ENCODE data around the gene LARGE2. TPM values are rescaled to one million over a fixed set of nuclear protein-coding genes. Genes with fewer than 3 reads are reported as not detected.
A peak's percentile ranks its signal among the peaks of the same experiment; 100 is the strongest.

Gene LARGE2
- total and polyA plus RNA-seq, 4 donors, result 2.4 to 18.4 (median 14.5) TPM

DNA sequence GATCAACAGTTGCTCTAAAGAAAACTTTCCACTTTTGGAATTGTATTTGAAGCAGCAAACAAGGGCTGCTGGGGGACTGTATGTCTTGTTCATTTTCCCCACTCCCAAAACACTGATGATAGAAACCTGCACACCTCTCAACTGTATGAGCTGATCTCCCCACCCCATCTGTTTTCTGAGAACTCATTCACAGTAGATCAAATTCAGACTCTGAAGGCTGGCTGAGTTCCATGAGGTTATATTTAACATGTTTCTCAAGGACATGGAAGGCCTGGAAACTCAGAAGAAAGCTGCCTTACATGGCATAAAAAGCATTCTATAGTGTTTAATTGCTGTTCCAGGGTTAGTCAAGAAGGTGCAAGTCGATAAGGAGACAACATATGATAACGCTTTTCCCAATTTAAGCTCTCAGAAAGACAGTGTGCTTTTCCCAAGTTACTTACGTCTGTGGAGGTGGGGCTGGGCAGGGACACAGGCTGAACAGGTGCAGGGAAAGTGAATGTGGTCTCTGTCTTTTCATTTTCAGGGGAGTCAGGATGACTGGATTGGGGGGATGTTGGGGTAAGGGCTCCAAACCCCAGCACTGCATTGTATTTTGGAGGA, 23.0 kb downstream of the LARGE2 start:
- H3K4me1 ChIP-seq (ENCODE audit: control insufficient read depth in 5 of 5, insufficient read depth in 5 of 5, low read length in 5 of 5), result peaks cover 0 to 8% (median 0%) of the 10 kb centered on the region in 5 donors
- ATAC-seq (ENCODE audit: insufficient read depth, low FRiP score) (no peak), DNase-seq (peak in 1 of 3 donors; percentile 30)
- H3K4me3 ChIP-seq, result no peak overlapping the region
- no peak overlapping the region for H3K27ac ChIP-seq (ENCODE audit: low read depth in 1 of 2, low read length in 1 of 2)
- H3K9me3 ChIP-seq (ENCODE audit: control insufficient read depth in 4 of 4, insufficient read depth in 3 of 4, low read length in 3 of 4), result no peaks in the 10 kb centered on the region
- H3K27me3 ChIP-seq (ENCODE audit: control insufficient read depth in 3 of 3, insufficient read depth in 3 of 3, low read length in 2 of 3), result no peaks in the 10 kb centered on the region
- TF ChIP-seq, protein P1, sequence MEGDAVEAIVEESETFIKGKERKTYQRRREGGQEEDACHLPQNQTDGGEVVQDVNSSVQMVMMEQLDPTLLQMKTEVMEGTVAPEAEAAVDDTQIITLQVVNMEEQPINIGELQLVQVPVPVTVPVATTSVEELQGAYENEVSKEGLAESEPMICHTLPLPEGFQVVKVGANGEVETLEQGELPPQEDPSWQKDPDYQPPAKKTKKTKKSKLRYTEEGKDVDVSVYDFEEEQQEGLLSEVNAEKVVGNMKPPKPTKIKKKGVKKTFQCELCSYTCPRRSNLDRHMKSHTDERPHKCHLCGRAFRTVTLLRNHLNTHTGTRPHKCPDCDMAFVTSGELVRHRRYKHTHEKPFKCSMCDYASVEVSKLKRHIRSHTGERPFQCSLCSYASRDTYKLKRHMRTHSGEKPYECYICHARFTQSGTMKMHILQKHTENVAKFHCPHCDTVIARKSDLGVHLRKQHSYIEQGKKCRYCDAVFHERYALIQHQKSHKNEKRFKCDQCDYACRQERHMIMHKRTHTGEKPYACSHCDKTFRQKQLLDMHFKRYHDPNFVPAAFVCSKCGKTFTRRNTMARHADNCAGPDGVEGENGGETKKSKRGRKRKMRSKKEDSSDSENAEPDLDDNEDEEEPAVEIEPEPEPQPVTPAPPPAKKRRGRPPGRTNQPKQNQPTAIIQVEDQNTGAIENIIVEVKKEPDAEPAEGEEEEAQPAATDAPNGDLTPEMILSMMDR (IDR thresholded peaks at IDR 0.05; ENCODE audit: control extremely low read depth, extremely low read depth), result no peak
- 83 to 90% methylated on average over 3 of the region's 3 CpGs for WGBS, 2 donors
- H3K9ac ChIP-seq (ENCODE audit: insufficient read depth in 1 of 2, low read length in 2 of 2), result no peak overlapping the region
- H3K36me3 ChIP-seq (ENCODE audit: control insufficient read depth in 4 of 4, insufficient read depth in 4 of 4, low read length in 4 of 4), result peaks cover 30 to 38% (median 35%) of the 10 kb centered on the region in 4 donors

DNA sequence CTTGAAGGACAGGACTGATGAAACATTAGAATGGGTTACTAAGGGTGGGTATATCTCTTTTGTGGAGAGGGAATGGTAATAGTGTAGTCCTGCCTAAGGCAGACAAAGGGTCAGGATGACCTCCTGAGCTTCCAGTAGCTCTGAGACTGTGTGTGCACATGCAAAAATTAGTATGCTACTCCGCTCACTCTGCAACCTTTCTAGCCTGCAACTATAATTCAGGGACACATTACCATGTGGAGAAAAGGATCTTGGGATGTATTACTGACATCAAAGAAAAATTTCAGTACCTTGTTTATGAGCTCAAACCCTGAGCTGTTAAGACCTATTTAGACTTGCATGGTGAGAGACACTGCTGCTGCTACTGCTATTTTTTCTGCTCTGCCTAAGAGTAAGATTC, 25.4 kb downstream of the LARGE2 start:
- no peaks in the 10 kb centered on the region for H3K9me3 ChIP-seq (ENCODE audit: control insufficient read depth in 4 of 4, insufficient read depth in 3 of 4, low read length in 3 of 4)

DNA sequence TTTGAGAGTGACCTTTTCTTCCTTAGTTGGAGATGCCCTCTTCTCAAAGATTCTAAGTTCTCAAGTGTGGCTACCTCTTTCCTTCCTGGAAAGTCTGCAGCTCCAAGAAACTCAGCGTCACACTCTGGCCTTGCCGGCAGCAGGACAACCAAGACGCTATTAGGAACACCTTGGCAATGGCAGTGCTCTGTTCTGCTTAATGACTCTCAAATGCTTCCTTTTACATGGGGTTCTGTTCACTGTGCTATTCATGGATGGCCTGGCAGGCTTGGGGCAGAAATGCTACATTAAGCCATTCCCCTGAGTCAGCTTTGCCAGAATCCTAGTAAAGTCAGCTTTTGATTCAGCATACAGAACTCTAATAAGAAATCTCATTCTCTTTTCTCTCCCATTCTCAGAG, 25.9 kb downstream of the LARGE2 start:
- TF ChIP-seq, protein P1 (IDR thresholded peaks at IDR 0.05; ENCODE audit: control extremely low read depth, extremely low read depth), result no peak
- Histone ChIP-seq H3K9me3 (ENCODE audit: control insufficient read depth in 4 of 4, insufficient read depth in 3 of 4, low read length in 3 of 4) (no peaks in the 10 kb centered on the region), H3K4me3 (no peak overlapping the region), H3K9ac (ENCODE audit: insufficient read depth in 1 of 2, low read length in 2 of 2) (no peak overlapping the region), H3K4me1 (ENCODE audit: control insufficient read depth in 5 of 5, insufficient read depth in 5 of 5, low read length in 5 of 5) (peaks cover 0 to 8% (median 0%) of the 10 kb centered on the region in 5 donors), H3K36me3 (ENCODE audit: control insufficient read depth in 4 of 4, insufficient read depth in 4 of 4, low read length in 4 of 4) (peaks cover 28 to 50% (median 34%) of the 10 kb centered on the region in 4 donors), H3K27me3 (ENCODE audit: control insufficient read depth in 3 of 3, insufficient read depth in 3 of 3, low read length in 2 of 3) (no peaks in the 10 kb centered on the region), H3K27ac (ENCODE audit: low read depth in 1 of 2, low read length in 1 of 2) (no peak overlapping the region)
- 96 to 97% methylated on average over 3 of the region's 3 CpGs for WGBS, 2 donors
- DNase-seq, result no peak
- no peak for ATAC-seq (ENCODE audit: insufficient read depth, low FRiP score)

More for the DNA sequence above, 25.4 kb downstream of the LARGE2 start:
- no peak overlapping the region for H3K4me3 ChIP-seq
- DNase-seq (no peak), ATAC-seq (ENCODE audit: insufficient read depth, low FRiP score) (no peak)
- TF ChIP-seq, protein P1 (IDR thresholded peaks at IDR 0.05; ENCODE audit: control extremely low read depth, extremely low read depth), result no peak
- peaks cover 26 to 45% (median 34%) of the 10 kb centered on the region in 4 donors for H3K36me3 ChIP-seq (ENCODE audit: control insufficient read depth in 4 of 4, insufficient read depth in 4 of 4, low read length in 4 of 4)
- no peaks in the 10 kb centered on the region for H3K27me3 ChIP-seq (ENCODE audit: control insufficient read depth in 3 of 3, insufficient read depth in 3 of 3, low read length in 2 of 3)
- H3K27ac ChIP-seq (ENCODE audit: low read depth in 1 of 2, low read length in 1 of 2), result no peak overlapping the region
- peaks cover 0 to 8% (median 0%) of the 10 kb centered on the region in 5 donors for H3K4me1 ChIP-seq (ENCODE audit: control insufficient read depth in 5 of 5, insufficient read depth in 5 of 5, low read length in 5 of 5)
- H3K9ac ChIP-seq (ENCODE audit: insufficient read depth in 1 of 2, low read length in 2 of 2), result no peak overlapping the region
- 100% methylated on average over 1 of the region's 1 CpG for WGBS, 2 donors

All from lung (tissue), 12 donors.